Measurements from ENCODE around the gene SOX11. TPM values are rescaled to one million over a fixed set of nuclear protein-coding genes. Genes with fewer than 3 reads are reported as not detected.
"Not testable (repeated sequence)": the region's sequence is repeated elsewhere in the genome, so short reads cannot be mapped to it uniquely, and the experiment has no call there.

The SOX11 gene
- 31.6 to 46.6 TPM (median 32.1 TPM) in 3 replicates for total RNA-seq
- long read RNA-seq, full-length matches to known transcripts = 4 of 4 reads
- long read RNA-seq, partial matches to known transcripts = 0 of 4 reads
- long read RNA-seq, other reads (novel, unspliced or antisense) = 0 of 4 reads

GRCh38 chr2:5691985-5692529, at the start of gene SOX11:
SOX11 (plus strand) TSS chr2:5692384; CDS start chr2:5692722, 338 bp downstream.
- H3K36me3 Mint-ChIP-seq (ENCODE audit: low read depth) = no peaks in the 10 kb centered on the region
- TF ChIP-seq, protein P1, sequence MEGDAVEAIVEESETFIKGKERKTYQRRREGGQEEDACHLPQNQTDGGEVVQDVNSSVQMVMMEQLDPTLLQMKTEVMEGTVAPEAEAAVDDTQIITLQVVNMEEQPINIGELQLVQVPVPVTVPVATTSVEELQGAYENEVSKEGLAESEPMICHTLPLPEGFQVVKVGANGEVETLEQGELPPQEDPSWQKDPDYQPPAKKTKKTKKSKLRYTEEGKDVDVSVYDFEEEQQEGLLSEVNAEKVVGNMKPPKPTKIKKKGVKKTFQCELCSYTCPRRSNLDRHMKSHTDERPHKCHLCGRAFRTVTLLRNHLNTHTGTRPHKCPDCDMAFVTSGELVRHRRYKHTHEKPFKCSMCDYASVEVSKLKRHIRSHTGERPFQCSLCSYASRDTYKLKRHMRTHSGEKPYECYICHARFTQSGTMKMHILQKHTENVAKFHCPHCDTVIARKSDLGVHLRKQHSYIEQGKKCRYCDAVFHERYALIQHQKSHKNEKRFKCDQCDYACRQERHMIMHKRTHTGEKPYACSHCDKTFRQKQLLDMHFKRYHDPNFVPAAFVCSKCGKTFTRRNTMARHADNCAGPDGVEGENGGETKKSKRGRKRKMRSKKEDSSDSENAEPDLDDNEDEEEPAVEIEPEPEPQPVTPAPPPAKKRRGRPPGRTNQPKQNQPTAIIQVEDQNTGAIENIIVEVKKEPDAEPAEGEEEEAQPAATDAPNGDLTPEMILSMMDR (IDR thresholded peaks at IDR 0.05) = no peak
- DNase-seq (ENCODE audit: low spot score) = peak; percentile 97
- H3K27ac Mint-ChIP-seq (ENCODE audit: unreplicated experiment) = peak within 1 kb of the TSS; percentile 96
- H3K4me3 Mint-ChIP-seq (ENCODE audit: unreplicated experiment) = peak within 1 kb of the TSS; percentile 88
- peaks cover 37% of the 10 kb centered on the region for H3K4me1 Mint-ChIP-seq (ENCODE audit: low read depth)
- no peaks in the 10 kb centered on the region for H3K9me3 Mint-ChIP-seq (ENCODE audit: low read depth)
- no peaks in the 10 kb centered on the region for H3K27me3 Mint-ChIP-seq (ENCODE audit: low read depth)

- H3K27ac Mint-ChIP-seq (ENCODE audit: unreplicated experiment); H3K4me3 Mint-ChIP-seq (ENCODE audit: unreplicated experiment); H3K36me3 Mint-ChIP-seq (ENCODE audit: low read depth); DNase-seq (ENCODE audit: low spot score); H3K9me3 Mint-ChIP-seq (ENCODE audit: low read depth); H3K27me3 Mint-ChIP-seq (ENCODE audit: low read depth): not testable (repeated sequence)
- H3K4me1 Mint-ChIP-seq (ENCODE audit: low read depth) = peaks cover 20% of the 10 kb centered on the region
Observed at GRCh38 chr2:5652734-5653133, 39.5 kb upstream of the SOX11 start.

- DNase-seq (ENCODE audit: low spot score); H3K36me3 Mint-ChIP-seq (ENCODE audit: low read depth); H3K4me3 Mint-ChIP-seq (ENCODE audit: unreplicated experiment); H3K9me3 Mint-ChIP-seq (ENCODE audit: low read depth); H3K27ac Mint-ChIP-seq (ENCODE audit: unreplicated experiment); H3K27me3 Mint-ChIP-seq (ENCODE audit: low read depth): not testable (repeated sequence)
- peaks cover 26% of the 10 kb centered on the region for H3K4me1 Mint-ChIP-seq (ENCODE audit: low read depth)
Observed at GRCh38 chr2:5653756-5654155, 38.4 kb upstream of the SOX11 start.

GRCh38 chr2:5657231-5657630, 35.0 kb upstream of the SOX11 start:
- TF ChIP-seq, protein P1 (IDR thresholded peaks at IDR 0.05) = no peak
- Mint-ChIP-seq H3K4me1 (ENCODE audit: low read depth) (peaks cover 26% of the 10 kb centered on the region), H3K27ac (ENCODE audit: unreplicated experiment) (peak overlapping the region; percentile 69), H3K9me3 (ENCODE audit: low read depth) (peaks cover 3% of the 10 kb centered on the region), H3K4me3 (ENCODE audit: unreplicated experiment) (no peak overlapping the region), H3K27me3 (ENCODE audit: low read depth) (no peaks in the 10 kb centered on the region), H3K36me3 (ENCODE audit: low read depth) (no peaks in the 10 kb centered on the region)
- DNase-seq (ENCODE audit: low spot score) = no peak

DNA sequence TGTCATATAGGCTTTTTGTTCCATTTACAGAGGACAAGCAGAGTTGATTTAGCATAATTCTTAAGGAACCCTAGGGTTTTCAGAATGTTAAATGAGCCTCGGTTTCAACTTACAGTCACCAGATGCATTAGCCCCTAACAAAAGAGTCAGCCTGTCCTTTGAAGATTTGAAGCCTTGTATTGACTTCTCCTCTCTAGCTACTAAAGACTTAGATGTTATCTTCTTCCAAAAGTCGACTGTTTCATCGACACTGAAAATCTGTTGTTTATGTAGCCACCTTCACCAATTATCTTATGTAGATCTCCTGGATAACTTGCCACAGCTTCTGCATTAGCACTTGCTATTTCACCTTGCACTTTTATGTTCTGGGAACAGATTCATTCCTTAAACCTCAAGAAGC, 31.6 kb upstream of the SOX11 start:
- Mint-ChIP-seq H3K27ac (ENCODE audit: unreplicated experiment) (no peak overlapping the region), H3K4me1 (ENCODE audit: low read depth) (peaks cover 19% of the 10 kb centered on the region), H3K36me3 (ENCODE audit: low read depth) (no peaks in the 10 kb centered on the region), H3K27me3 (ENCODE audit: low read depth) (no peaks in the 10 kb centered on the region), H3K9me3 (ENCODE audit: low read depth) (peaks cover 3% of the 10 kb centered on the region), H3K4me3 (ENCODE audit: unreplicated experiment) (no peak overlapping the region)
- TF ChIP-seq, protein P1 (IDR thresholded peaks at IDR 0.05) = no peak
- DNase-seq (ENCODE audit: low spot score) = no peak

DNA sequence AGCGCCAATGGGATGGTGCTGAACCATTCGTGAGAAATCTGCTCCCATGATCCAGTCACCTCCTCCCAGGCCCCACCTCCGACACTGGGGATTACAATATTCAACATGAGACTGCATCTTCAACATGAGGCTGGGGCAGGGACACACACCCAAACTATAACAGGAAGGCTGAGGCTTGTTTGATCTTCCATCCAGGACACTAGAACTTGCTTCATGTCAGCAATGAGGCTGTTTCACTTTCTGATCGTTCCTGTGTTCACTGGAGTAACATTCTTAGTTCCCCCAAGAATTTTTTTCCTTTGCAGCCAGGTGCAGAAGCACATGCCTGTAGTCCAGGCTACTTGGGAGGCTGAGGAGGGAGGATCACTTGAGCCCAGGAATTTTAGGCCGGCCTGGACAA, 30.8 kb upstream of the SOX11 start:
- no peaks in the 10 kb centered on the region for H3K27me3 Mint-ChIP-seq (ENCODE audit: low read depth)

More for the DNA sequence above, 30.8 kb upstream of the SOX11 start:
- H3K4me3 Mint-ChIP-seq (ENCODE audit: unreplicated experiment) = no peak overlapping the region
- no peak for DNase-seq (ENCODE audit: low spot score)
- no peak overlapping the region for H3K27ac Mint-ChIP-seq (ENCODE audit: unreplicated experiment)
- TF ChIP-seq, protein P1 (IDR thresholded peaks at IDR 0.05) = no peak
- peaks cover 3% of the 10 kb centered on the region for H3K9me3 Mint-ChIP-seq (ENCODE audit: low read depth)
- H3K4me1 Mint-ChIP-seq (ENCODE audit: low read depth) = peaks cover 15% of the 10 kb centered on the region
- H3K36me3 Mint-ChIP-seq (ENCODE audit: low read depth) = no peaks in the 10 kb centered on the region

All from chondrocyte (in vitro differentiated cells).